Progenitor cell of endocrine pancreas (in vitro differentiated cells): ENCODE results near the gene APBB2. TPM values are rescaled to one million over a fixed set of nuclear protein-coding genes. Genes with fewer than 3 reads are reported as not detected.

Experiments
- DNase-seq: peaks from one replicate; pipeline ENCODE4 v3.0.0; 2021; ENCODE audit warnings: low spot score; ENCODE audit not compliant: unreplicated experiment
- H3K27ac Mint-ChIP-seq: 2 replicates; pipeline ENCODE4 v1.8.0; 2021; ENCODE audit warnings: mild to moderate bottlenecking, moderate library complexity, mixed read lengths
- H3K27me3 Mint-ChIP-seq: 2 replicates; pipeline ENCODE4 v1.8.0; 2021; ENCODE audit warnings: mixed read lengths
- H3K36me3 Mint-ChIP-seq: 2 replicates; pipeline ENCODE4 v1.8.0; 2022; ENCODE audit warnings: mixed read lengths; ENCODE audit not compliant: insufficient read depth
- H3K4me1 Mint-ChIP-seq: 2 replicates; pipeline ENCODE4 v1.8.0; 2021; ENCODE audit warnings: low read depth, mixed read lengths
- H3K4me3 Mint-ChIP-seq: 2 replicates; pipeline ENCODE4 v1.8.0; 2021; ENCODE audit warnings: low read depth, mild to moderate bottlenecking, moderate library complexity, mixed read lengths
- H3K9me3 Mint-ChIP-seq: 2 replicates; pipeline ENCODE4 v1.8.0; 2021; ENCODE audit warnings: low read depth, mixed read lengths
- total RNA-seq: library from RNA; stranded (reverse); gene quantifications from 2 replicates; pipeline ENCODE4 v1.2.1, GENCODE V29; 2021
- TF ChIP-seq, protein P1 (sequence below): fragments of 200-600 bp; sonication (generic); IDR thresholded peaks from one replicate; pipeline ENCODE4 v1.5.0; 2021; ENCODE audit warnings: antibody characterized with exemption, mild to moderate bottlenecking; ENCODE audit not compliant: unreplicated experiment

The APBB2 gene
- total RNA-seq, 1 donor from 2014 or later: 61.7 TPM

GRCh38 chr4:41028392-41029076 lies 185.8 kb downstream of the APBB2 start:
- no peak overlapping the region for H3K4me3 Mint-ChIP-seq
- TF ChIP-seq, protein P1, sequence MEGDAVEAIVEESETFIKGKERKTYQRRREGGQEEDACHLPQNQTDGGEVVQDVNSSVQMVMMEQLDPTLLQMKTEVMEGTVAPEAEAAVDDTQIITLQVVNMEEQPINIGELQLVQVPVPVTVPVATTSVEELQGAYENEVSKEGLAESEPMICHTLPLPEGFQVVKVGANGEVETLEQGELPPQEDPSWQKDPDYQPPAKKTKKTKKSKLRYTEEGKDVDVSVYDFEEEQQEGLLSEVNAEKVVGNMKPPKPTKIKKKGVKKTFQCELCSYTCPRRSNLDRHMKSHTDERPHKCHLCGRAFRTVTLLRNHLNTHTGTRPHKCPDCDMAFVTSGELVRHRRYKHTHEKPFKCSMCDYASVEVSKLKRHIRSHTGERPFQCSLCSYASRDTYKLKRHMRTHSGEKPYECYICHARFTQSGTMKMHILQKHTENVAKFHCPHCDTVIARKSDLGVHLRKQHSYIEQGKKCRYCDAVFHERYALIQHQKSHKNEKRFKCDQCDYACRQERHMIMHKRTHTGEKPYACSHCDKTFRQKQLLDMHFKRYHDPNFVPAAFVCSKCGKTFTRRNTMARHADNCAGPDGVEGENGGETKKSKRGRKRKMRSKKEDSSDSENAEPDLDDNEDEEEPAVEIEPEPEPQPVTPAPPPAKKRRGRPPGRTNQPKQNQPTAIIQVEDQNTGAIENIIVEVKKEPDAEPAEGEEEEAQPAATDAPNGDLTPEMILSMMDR: no peak
- peaks cover 43% of the 10 kb centered on the region for H3K9me3 Mint-ChIP-seq
- H3K27me3 Mint-ChIP-seq: no peaks in the 10 kb centered on the region
- peaks cover 5% of the 10 kb centered on the region for H3K4me1 Mint-ChIP-seq
- peaks cover 49% of the 10 kb centered on the region for H3K36me3 Mint-ChIP-seq
- no peak overlapping the region for H3K27ac Mint-ChIP-seq
- DNase-seq: no peak

GRCh38 chr4:41026971-41027370 lies 187.4 kb downstream of the APBB2 start:
- Mint-ChIP-seq H3K9me3 (peaks cover 45% of the 10 kb centered on the region), H3K36me3 (peaks cover 53% of the 10 kb centered on the region), H3K4me3 (no peak overlapping the region), H3K27me3 (no peaks in the 10 kb centered on the region), H3K4me1 (peaks cover 5% of the 10 kb centered on the region), H3K27ac (peak overlapping the region; percentile 35)
- TF ChIP-seq, protein P1: no peak
- DNase-seq: no peak

DNA sequence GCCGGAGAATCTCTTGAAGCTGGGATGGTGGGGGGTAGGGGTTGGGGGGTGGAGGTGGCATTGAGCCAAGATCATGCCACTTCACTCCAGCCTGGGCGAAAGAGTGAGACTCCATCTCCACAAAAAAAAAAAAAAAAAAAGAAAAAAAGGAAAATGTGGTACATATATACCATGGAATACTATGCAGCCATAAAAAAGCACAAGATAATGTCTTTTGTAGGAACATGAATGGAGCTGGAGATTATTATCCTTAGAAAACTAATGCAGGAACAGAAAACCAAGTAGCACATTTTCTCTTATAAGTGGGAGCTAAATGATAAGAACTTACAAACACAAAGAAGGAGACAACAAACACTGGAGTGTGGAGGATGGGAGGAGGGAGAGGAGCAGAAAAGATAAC lies 188.5 kb downstream of the APBB2 start:
- H3K9me3 Mint-ChIP-seq: peaks cover 49% of the 10 kb centered on the region
- peaks cover 57% of the 10 kb centered on the region for H3K36me3 Mint-ChIP-seq
- H3K4me3 Mint-ChIP-seq: no peak overlapping the region
- H3K4me1 Mint-ChIP-seq: peaks cover 5% of the 10 kb centered on the region
- H3K27ac Mint-ChIP-seq: no peak overlapping the region
- TF ChIP-seq, protein P1: no peak
- H3K27me3 Mint-ChIP-seq: no peaks in the 10 kb centered on the region
- no peak for DNase-seq

GRCh38 chr4:41024556-41025491 lies 189.5 kb downstream of the APBB2 start:
- Mint-ChIP-seq H3K27me3 (no peaks in the 10 kb centered on the region), H3K4me1 (peaks cover 5% of the 10 kb centered on the region), H3K27ac (peak overlapping the region; percentile 50), H3K9me3 (peaks cover 49% of the 10 kb centered on the region), H3K4me3 (no peak overlapping the region), H3K36me3 (peaks cover 53% of the 10 kb centered on the region)
- TF ChIP-seq, protein P1: no peak
- no peak for DNase-seq

- no peaks in the 10 kb centered on the region for H3K27me3 Mint-ChIP-seq
- no peak overlapping the region for H3K4me3 Mint-ChIP-seq
- TF ChIP-seq, protein P1: no peak
- peaks cover 36% of the 10 kb centered on the region for H3K36me3 Mint-ChIP-seq
- no peak overlapping the region for H3K27ac Mint-ChIP-seq
- peaks cover 36% of the 10 kb centered on the region for H3K9me3 Mint-ChIP-seq
- no peaks in the 10 kb centered on the region for H3K4me1 Mint-ChIP-seq
- DNase-seq: no peak
Observed at GRCh38 chr4:41022116-41022515, 192.2 kb downstream of the APBB2 start.
